NCI-H1417 treated with DMSO at 0.1 percent for 48 hours (cell line): Measurements from ENCODE around the gene MYO3B.
"Not testable (repeated sequence)": the region's sequence is repeated elsewhere in the genome, so short reads cannot be mapped to it uniquely, and the experiment has no call there.

ENCODE experiments used
- DNase-seq: peaks from one replicate; lab custom pipeline; 2025; lab: John Stamatoyannopoulos, UW

Gene MYO3B

DNA sequence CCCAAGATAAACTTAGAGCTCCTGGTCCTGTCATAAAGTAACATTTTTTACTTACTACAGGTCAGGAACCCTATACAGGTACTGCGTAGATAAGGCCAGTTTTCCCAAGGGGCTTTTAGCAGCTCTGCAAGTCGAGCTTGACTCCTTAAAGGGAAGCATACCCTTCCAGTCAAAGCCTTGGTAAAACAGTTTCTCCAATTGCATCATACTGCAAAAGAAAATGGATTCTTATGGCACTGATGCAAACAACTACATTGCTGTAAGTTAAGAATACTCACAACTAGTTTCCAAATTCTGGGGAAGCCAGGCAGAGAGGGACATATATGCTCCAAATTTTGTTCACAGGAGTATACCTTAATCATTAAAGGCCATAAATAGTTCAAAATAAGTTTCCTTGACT lies 31.0 kb downstream of the MYO3B start:
- no peak for DNase-seq

DNA sequence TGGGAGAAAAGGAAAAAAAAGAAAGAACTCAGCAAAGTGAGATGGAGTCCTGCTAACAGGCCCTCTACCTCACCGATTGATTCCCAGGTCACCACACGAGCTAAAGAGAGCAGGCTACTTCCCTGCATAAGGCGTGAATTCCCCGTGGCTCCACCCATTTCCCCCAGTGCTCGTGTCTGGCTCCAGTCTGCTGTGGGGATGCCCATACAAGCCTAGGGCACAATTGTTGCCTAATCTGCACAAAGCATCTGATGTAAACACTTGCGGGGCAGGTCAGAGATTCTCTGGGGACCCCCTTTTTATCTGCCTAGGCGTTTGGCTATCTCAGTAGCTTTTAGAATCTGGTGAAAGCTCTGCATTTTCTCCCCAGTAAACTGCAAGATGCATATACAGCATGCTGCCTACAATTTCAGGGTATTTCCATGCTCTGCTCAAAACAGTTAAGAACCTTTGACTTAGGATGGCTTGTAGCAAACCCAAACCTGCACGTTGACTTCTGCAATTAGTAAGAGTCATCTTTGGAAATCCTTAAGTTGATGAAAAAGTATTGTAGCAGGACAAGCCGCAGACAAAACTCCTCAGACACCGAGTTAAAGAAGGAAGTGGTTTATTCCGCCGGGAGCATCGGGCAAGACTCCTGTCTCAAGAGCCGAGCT lies 34.8 kb downstream of the MYO3B start:
- no peak for DNase-seq

DNA sequence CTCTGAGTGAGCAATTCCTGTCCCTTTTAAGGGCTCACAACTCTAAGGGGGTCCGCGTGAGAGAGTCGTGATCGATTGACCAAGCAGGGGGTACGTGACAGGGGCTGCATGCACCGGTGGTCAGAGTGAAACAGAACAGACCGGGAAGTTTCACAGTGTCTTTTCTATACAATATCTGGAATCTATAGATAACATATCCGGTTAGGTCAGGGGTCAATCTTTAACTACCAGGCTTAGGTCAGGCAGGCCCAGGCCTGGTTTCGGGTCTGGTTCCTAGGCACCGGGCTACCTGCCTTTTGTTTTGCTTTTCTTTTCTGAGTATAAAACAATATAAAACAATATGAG lies 35.3 kb downstream of the MYO3B start:
- DNase-seq = not testable (repeated sequence)

DNA sequence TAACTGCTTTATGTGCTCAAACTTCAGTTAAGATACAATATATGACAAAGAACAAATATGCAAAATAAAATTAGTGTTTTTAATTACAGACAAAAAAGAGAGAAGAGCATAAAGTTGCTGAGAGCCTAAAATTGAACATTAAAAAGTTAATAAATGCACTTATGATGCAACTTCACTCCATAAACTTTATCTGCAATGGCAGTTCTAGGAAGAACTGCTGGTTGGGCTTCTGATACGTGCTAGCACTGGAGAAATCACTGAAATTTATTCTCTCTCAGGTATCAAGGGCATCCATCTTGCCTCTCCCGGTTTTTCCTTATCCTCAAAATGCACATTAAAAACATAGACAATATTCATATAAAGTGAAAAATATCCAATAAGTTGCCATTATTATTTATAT lies 35.7 kb downstream of the MYO3B start:
- DNase-seq = no peak

DNA sequence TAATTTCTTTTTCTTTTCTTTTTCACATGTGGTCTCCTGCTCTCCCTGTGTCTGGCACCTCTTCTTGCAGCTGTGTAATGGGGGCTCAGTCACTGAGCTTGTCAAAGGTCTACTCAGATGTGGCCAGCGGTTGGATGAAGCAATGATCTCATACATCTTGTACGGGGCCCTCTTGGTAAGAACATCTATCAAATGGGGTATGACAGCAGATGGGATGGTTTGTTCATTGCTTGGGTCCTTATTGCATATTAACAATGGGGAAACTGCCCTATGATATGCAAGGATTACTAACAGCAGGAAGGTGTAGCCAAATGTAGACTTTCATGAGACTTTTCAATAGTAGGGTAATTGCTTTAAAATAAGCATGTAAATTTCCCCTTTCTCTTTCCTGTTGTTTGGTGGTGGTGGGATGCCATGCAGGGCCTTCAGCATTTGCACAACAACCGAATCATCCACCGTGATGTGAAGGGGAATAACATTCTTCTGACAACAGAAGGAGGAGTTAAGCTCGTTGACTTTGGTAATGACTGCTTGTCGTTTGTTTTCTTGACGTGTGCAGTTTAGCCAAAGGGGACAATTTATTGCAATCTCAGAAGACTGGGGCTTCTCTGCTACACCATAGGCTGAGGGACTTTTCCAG lies 36.5 kb downstream of the MYO3B start:
- no peak for DNase-seq

DNA sequence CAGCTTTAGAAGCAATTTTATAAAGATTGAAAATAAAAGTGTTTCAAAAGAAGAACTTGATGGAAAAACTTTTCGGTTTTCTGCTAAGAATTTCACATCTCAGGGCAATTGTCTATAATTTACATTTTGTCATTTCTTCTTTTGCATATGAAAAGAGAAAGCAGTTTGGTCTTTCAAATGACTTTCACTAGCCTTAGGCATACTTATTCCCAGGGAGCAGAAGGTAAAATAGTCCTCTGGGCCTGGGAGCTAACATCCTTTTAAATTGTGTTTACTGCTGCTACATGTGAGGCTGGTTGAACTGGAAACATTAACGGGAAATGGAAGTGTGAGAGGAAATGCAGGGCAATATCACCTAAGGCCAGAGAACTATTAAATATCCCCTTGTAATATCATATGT lies 37.1 kb downstream of the MYO3B start:
- DNase-seq = no peak

DNA sequence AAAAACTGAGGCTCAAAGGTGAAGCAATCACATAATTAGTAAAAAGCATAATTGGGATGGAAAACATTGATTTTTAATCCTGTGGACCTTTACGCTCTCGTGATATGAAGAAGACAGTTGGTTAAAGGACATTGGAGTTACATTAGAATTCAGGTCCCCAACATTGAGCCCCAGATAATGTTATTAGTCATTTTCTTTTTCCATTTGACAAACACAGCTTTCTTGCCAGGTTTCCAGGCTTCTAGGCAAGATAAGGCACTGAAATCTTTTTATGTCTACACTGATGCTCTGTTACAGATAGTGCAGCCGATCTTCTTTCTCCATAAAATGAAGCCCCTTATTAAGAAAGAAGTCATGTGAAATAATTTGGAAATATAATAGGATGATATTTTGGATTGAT lies 38.5 kb downstream of the MYO3B start:
- DNase-seq = no peak

DNA sequence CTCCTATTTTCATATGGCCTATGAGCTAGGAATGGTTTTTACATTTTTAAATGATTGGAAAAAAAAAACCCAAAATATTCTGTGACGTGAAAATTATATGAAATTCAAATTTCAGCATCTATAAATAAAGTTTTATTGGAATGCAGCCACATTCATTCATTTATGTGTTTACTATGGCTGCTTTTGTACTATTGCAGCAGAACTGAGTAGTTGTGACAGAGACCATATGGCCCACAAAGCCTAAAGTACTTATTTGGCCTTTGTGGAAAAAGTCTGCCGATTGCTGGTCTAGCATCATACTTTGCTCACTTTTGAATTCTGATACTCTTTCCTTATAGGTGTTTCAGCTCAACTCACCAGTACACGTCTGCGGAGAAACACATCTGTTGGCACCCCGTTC lies 39.0 kb downstream of the MYO3B start:
- no peak for DNase-seq

DNA sequence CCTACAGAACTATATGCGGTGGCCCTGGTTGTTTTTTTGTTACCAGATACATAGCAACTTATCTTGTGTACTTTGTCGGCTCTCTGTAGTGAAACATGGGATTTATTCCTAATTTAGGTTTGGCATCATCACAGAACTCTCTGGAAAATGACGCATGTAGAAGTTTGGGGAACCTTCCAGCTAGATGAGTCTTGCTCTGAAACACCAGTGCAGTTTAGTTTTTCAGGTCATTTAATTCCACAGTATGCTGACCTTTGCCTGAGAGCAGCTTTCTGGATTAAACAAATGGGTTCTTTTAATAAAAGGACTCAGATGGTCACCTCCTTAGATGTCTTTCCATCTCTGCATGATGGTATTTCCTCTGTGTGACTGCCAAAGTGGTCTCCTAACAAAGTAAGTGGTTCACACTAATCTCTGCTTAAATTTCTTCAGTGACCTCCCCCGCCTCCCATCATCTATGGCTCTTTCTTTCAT lies 39.9 kb downstream of the MYO3B start:
- no peak for DNase-seq

DNA sequence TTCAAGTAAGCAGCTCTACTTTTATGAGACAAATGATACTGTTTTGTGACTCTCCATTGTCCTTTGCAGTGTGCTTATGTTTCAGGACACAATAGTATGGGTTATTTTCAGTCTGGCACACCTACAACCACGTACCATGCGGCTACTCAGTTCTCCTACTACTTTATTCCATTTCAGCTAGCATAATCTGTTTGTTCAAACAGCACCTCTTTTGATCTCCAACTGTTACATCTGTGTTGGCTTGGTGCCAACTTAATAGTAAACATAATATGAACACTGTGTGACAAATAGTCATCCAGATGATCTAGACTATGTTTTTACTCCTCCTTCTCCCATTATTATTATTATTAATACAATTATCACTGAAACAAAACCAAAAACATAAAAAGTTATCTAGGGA lies 40.5 kb downstream of the MYO3B start:
- no peak for DNase-seq

DNA sequence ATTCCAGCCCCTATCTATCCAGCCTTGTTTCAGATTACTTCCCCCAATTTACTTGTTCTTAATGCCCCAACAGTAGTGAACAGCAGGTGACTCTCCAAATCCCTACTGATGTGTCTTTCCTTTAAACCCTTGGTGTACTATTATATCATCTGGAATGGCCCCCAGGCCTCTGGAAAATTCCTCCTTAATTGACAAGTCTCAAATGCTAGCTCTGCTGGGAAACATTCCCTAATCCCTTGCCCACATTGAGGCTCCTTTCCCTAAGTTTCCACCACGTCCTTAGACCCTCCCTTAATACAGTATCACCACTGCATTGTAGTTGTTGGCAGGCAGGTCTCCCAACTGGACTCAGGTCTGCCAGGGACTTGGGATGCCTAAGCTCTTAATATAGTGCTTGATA lies 41.0 kb downstream of the MYO3B start:
- no peak for DNase-seq

DNA sequence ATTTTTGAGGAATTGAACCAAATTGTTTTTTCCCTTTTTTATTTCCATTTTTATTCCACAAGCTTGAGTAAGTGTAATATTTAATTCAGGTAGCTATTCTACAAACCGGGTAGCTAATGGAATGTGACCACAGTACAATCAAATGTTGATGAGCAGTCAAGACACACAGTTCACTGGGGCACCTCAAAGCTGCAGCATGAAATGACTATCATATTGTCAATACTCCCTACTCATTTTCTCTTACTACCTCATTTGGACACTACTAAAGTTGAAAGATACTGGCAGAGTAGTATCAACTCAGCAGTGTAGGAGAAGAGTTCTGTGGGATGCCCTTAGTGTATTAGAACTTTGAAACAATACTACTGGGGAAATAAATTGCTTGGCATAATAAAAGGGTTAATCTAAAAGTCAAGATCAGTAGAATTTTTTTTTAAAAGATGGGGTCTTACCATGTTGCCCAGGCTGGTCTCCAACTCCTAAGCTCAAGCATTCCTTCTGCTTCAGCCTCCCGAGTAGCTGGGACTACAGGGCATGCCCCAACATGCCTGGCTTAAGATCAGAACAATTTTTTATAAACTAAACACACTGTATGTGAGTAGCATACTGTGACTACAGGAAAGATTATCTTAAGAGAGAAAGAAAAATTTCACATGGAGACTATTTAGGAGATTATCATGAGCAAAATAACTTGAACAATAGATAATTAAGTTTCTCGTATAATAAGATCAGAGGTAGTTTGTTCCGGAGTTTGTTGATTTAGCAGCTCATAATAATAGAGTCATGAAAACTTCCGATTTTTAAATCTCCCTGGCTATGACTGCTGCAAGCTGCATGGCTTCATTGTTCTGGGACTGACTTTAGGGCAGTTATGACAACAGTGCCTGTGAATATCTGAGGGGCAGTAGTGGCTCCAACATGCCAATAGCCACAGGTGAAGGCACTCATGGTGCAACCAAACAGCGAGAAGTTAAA lies 43.7 kb downstream of the MYO3B start:
- no peak for DNase-seq

DNA sequence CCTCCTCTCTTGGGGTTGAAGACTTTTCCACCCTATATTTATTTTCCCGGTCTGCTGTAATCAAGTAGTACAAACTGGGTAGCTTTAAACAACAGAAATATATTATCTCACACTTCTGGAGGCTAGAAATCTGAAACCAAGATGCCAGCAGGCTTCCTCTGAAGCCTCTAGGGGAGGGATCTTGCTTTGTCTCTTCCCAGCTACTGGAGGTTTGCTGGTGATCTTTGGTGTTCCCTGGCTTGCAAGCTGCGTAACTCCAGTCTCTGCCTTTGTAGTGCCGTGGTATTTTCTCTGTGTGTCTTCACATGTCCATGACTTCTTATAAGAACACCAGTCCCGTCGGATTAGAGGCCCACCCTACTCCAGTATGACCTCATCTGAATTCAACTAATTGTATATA lies 44.4 kb downstream of the MYO3B start:
- no peak for DNase-seq

DNA sequence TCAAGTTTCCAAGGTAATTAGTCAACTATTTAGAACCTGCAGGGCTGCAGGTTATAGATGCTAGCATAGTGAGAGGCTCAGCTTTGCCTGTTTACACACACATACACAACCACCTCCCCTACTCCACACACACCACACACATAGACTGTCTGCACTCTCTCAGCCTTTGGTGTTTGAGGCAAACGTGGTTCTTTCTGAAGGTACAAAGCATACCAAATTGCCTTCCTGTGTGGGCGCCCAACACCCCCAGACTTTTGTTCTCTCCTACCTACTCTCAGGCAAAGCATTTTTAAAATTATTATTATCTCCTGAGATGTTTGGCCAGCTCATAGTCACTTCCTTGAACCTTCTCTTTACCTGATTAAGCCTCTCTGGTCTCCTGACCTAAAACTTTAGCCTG lies 44.9 kb downstream of the MYO3B start:
- DNase-seq = no peak

DNA sequence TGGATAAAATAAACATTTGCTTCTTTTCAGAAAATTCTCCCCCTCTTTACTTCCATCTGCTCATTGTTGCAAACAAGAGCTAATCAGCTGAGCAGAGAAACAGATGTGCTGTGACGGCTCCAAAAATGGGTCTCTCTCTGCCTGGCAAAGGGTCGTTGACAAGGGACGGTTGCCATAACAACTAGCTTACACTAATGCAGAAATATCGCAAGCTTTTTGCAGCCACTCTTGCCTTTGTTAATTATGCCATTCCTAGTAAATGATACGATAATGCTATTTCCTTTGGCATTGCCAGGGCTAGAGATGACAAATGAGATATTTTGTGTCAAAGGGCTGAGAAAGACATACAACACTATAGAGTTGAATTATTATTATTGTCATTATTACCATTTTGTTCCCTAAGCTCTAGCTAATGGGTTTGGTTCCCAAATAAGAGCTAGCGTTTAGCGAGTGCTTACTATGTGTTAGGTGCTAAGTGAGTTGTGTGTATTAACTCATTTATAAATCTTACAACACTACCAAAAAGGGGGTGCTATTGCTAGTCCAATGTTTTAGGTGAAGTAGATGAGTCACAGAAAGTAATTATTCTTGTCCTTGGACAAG lies 46.8 kb downstream of the MYO3B start:
- DNase-seq = no peak

DNA sequence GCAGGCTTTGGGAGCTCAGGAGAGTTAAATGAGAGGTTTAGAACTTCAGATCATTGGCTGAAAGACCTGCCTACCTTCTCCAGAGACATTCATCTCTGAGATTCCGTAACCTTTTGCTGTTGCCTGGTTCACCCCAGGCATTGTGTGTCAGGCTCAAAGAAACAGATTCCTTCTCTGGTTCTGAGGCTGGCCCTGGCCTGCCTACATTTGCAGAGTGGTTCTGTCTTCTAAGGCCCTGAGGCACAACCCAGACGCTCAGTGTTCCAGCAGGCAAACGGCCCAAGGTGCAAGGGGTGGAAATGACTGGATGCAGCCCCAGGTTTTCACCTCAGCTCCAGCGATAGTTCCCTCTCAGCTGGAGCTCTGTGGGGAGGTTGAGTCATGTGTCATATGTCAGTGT lies 48.3 kb downstream of the MYO3B start:
- DNase-seq = no peak

DNA sequence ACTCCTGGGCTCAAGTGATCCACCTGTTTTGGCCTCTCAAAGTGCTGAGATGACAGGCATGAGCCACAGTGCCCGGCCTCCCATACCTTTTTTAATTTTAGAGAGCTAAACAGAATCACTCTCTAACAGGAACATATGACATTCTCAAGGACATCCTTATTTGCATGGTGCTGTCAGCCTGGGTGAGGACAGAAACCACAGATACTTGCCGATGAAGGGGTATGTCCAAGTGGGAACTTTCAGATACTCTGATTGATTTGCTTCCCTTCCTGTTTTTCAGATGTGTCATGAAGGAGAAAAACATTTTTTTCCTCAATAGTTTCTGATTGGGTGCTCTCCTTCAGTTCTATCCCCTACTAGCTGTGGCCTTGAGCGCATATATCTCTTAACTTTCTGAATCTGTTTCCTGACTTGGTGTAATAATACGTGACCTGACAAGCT lies 49.6 kb downstream of the MYO3B start:
- DNase-seq = no peak

DNA sequence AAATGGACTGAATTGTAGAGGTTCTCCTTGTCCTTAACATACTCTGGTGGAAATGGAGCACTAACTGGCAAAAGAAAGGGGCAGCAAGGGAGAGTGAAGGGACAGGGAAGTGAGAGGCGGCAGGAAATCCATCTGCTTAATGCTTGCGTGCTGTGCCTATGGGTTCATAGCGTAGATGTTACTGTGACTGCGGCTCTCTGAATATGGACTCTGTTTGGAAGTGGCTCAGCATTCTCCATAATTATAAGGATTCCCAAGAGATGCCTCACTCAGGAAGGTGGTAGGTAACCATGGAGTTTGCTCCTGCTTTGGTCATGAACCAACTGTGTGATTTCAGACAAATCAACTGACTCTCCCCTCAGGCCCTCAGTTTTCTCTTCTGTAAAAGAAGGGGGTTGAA lies 50.0 kb downstream of the MYO3B start:
- DNase-seq = no peak

DNA sequence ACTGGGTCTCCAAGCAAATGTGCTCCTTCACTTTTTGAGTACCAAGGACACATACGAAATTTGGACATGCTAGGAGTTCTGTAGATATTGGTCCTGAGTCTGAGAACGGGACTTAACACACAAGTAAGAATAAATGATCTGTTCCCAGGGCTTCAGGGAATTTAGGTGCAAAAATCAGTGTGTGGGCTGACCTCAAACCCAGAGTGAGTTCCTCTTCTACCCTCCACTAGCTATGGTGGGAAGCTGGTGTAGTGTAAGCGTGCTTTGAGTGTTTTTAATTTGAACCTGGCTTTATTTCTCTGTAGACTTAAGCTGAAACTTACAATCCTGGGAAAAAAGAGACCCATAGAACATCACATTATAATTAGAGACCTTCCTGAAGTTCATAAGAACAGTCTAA lies 50.5 kb downstream of the MYO3B start:
- no peak for DNase-seq

DNA sequence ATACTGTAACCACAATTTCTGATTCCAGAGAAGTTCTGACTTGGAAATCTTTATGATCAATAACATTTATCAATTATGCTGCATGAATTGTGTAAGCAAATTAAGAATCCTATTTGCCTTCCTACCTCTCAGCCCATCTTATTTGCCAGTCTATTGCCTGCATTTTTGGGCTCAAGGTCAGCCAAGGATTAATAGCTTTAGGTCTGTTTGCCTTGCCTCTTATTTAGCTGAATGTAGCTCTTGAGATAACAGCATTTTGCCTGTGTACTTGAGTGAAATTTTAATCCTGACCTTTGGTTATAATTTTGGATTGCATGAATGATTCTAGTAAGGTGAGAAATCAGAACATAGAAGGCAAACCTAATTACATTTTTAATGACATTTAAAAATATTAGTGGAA lies 51.2 kb downstream of the MYO3B start:
- DNase-seq = no peak

DNA sequence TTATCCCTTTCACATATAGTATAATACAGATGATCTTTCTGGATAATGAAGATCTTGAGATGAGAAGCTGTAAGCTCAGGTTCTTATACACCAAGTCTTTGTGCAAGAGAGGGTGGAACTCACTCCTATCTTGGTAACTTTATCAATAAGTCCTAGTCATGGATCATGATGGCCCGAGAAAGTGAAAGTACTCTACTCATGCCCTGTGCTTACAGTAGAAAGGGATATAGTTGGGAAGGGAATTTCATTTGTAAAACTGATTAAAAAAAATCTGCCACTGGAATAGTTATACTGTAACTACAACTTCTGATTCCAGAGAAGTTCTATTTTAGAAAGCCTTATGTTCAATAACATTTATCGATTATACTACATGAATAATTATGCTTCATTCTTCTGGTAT lies 51.8 kb downstream of the MYO3B start:
- no peak for DNase-seq

DNA sequence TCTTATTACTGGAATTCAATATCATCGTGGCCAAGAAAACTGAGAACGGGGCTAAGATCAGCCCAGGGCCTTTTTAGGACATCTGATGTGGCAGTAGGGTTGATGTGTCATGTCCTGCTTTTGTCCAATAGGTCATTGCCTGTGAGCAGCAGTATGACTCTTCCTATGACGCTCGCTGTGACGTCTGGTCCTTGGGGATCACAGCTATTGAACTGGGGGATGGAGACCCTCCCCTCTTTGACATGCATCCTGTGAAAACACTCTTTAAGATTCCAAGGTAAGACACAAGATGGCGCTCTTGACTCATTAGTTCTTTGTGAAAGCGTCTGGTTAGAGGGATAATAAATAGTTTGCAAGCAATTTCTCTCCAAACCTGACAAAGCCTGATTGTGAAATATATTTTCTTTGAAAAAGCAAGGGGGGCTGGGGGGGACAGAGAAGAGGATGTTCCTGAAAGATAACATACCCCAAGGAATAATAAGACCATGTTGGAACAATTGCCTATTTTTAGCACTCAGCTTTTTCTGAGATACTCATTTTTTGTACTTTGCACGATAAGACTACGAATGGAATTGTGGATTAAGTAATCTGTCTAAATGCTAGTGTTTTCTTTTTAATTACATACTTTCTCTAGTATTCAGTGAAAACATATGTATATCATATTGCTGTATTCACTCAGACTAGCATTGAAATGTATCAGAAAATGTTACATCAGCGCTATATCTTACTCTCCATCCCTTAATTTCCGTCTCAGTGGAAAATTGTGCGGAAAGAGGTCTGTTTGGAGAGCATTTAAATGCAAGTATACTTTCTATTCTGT lies 58.1 kb downstream of the MYO3B start:
- no peak for DNase-seq
